ENCODE measurements around the gene NDNF. TPM values are rescaled to one million over a fixed set of nuclear protein-coding genes. Genes with fewer than 3 reads are reported as not detected.

Gene NDNF
- total RNA-seq, 2 donors from 2014 or later, result 5.2 to 5.7 TPM

DNA sequence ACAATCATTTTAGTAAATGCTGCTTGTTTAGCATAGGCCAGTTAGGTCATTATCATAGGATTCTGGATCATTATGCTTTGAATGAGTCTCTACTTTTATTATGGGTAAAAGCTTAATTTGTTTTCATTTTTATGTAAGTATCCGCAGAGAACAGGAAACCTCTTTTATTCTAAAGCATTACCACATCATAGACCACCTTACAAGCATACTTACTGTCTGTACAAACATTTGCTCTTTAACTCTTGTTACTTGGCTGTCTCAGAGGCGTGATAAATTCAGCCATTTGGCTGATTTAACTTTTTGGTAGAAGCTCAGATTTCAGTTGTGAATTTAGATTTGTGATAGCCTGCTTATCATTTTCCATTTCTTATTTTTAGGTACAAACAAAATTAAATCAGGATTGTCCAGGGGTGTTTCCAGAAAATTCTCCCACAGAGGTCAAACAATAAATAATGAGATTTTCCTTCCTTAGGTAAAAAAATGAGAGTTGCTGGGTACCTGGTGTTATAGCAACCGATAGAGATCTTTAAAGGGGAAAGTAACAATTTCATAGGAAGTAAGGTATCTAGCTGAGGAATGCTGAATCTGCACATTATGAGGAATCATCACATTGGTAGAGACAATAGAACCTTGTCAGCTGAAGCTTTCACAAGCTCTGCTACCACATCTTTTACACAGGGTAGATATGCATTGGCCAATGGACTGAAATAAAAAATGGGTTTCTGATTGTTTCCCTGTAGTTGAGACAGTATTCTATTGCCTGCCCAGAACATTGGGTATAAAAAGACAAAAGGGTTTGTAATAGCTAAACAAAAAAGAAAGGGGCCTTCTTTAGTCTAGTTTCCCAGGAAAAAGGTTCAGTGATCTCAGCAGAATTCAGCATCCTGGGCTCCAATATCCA is 62.5 kb downstream of the NDNF start:
- 33% methylated on average over 3 of the region's 3 CpGs for WGBS
- Histone ChIP-seq H3K4me1 (replicated peaks) (no peaks in the 10 kb centered on the region), H3K36me3 (no peaks in the 10 kb centered on the region), H3K9me3 (no peaks in the 10 kb centered on the region), H3K4me3 (no peak overlapping the region), H3K27me3 (replicated peaks; ENCODE audit: insufficient read depth) (no peaks in the 10 kb centered on the region), H3K27ac (no peak overlapping the region)
- intact Hi-C loops (cut with DNase I), result no loop called here
- no peak for DNase-seq (ENCODE audit: low spot score)
- TF ChIP-seq POLR2A (IDR thresholded peaks at IDR 0.05), result no peak
- TF ChIP-seq POLR2AphosphoS5 (IDR thresholded peaks at IDR 0.05), result no peak
- TF ChIP-seq, protein P1, sequence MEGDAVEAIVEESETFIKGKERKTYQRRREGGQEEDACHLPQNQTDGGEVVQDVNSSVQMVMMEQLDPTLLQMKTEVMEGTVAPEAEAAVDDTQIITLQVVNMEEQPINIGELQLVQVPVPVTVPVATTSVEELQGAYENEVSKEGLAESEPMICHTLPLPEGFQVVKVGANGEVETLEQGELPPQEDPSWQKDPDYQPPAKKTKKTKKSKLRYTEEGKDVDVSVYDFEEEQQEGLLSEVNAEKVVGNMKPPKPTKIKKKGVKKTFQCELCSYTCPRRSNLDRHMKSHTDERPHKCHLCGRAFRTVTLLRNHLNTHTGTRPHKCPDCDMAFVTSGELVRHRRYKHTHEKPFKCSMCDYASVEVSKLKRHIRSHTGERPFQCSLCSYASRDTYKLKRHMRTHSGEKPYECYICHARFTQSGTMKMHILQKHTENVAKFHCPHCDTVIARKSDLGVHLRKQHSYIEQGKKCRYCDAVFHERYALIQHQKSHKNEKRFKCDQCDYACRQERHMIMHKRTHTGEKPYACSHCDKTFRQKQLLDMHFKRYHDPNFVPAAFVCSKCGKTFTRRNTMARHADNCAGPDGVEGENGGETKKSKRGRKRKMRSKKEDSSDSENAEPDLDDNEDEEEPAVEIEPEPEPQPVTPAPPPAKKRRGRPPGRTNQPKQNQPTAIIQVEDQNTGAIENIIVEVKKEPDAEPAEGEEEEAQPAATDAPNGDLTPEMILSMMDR (IDR thresholded peaks at IDR 0.05), result no peak

DNA sequence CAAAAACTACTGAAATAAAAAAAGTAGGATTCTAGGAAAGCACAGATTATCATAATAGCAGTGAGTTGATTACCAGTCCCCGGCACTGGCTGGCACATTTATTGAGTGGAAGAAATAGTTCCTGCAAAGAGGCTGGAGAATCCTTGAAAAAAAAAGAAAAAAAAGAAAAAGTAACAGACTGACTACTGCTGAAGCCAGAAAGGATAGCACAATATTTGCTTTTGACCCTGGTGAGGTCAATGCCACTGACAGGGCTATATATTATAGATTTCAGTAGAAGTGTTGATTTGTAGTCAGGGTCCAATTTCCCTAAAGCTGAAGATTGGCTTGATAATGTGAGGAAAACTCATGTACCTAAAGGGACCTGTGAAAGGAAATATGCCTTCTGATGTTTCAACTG is 64.7 kb downstream of the NDNF start:
- TF ChIP-seq POLR2A (IDR thresholded peaks at IDR 0.05) (no peak), POLR2AphosphoS5 (IDR thresholded peaks at IDR 0.05) (no peak)
- TF ChIP-seq, protein P1 (IDR thresholded peaks at IDR 0.05), result no peak

DNA sequence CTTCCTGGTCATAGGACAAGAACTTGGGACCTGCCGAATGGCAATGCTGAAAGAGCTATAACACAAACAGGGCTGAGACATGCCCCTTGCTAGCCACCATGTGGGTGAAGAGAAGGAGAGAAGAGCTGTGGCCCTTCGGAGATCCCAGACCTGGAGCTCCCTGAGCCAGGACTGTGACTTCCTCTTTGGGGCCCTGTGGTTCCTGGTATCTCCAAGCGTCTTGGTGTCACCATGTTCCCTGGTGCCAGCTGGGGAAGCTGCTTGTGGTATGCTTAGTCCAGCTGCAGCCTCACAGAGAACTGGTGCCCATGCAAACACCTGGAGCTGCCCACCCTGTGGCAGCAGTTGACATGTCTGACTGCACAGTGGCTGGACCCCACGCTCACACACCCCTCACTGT is 68.5 kb downstream of the NDNF start:
- Histone ChIP-seq H3K27ac (no peak overlapping the region), H3K4me1 (replicated peaks) (no peaks in the 10 kb centered on the region), H3K9me3 (no peaks in the 10 kb centered on the region), H3K36me3 (no peaks in the 10 kb centered on the region), H3K27me3 (replicated peaks; ENCODE audit: insufficient read depth) (no peaks in the 10 kb centered on the region), H3K4me3 (no peak overlapping the region)
- no peak for DNase-seq (ENCODE audit: low spot score)
- WGBS, result 95% methylated on average over 4 of the region's 4 CpGs
- TF ChIP-seq, protein P1 (IDR thresholded peaks at IDR 0.05), result no peak
- TF ChIP-seq POLR2AphosphoS5 (IDR thresholded peaks at IDR 0.05), result no peak
- TF ChIP-seq POLR2A (IDR thresholded peaks at IDR 0.05), result no peak
- intact Hi-C loops (cut with DNase I), result no loop called here

More for the DNA sequence above, 64.7 kb downstream of the NDNF start:
- 0% methylated on average over 1 of the region's 1 CpG for WGBS
- no peaks in the 10 kb centered on the region for H3K9me3 ChIP-seq
- no peaks in the 10 kb centered on the region for H3K4me1 ChIP-seq (replicated peaks)
- intact Hi-C loops (cut with DNase I), result no loop called here
- H3K36me3 ChIP-seq, result no peaks in the 10 kb centered on the region
- no peaks in the 10 kb centered on the region for H3K27me3 ChIP-seq (replicated peaks; ENCODE audit: insufficient read depth)
- no peak overlapping the region for H3K4me3 ChIP-seq
- no peak overlapping the region for H3K27ac ChIP-seq
- DNase-seq (ENCODE audit: low spot score), result no peak

DNA sequence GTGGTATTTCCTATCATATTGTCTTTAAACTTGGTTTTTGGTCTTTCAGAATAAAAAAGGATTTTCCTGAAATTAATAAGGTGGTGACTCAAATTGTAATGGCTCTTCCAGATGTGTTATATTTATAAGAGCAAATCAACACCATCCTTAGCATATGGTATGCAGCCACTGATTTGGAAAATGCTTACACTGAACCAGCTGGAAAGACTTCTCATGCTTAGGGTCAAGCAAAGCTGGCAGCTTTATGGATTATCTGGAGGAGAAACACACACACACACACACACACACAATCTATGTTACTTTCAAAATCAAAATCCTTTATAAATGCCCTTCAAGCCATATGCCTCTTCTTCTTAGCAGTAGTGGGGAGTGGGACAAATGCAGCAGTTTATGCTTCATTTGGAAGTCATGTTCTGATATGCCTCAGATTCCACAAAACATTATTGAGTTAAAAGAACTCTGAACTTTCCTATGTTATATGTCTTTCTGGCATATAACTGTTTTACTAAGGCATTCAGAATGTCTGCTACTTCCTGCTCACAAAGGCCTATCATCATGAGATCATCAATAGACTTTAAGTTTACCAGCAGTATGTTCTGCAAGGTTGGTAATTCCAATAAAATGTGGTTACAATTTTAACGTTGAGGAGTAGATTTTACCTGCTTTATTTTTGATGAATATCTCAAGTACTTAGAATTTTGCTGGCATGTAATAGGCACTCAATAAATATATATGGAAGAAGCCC is 76.9 kb downstream of the NDNF start:
- Histone ChIP-seq H3K4me3 (no peak overlapping the region), H3K27me3 (replicated peaks; ENCODE audit: insufficient read depth) (no peaks in the 10 kb centered on the region), H3K4me1 (replicated peaks) (no peaks in the 10 kb centered on the region), H3K9me3 (no peaks in the 10 kb centered on the region), H3K27ac (no peak overlapping the region), H3K36me3 (no peaks in the 10 kb centered on the region)
- 26% methylated on average over 1 of the region's 1 CpG for WGBS
- intact Hi-C loops (cut with DNase I), result no loop called here
- no peak for DNase-seq (ENCODE audit: low spot score)
- TF ChIP-seq POLR2A (IDR thresholded peaks at IDR 0.05) (no peak), POLR2AphosphoS5 (IDR thresholded peaks at IDR 0.05) (no peak)
- TF ChIP-seq, protein P1 (IDR thresholded peaks at IDR 0.05), result no peak

Data from prostate gland (tissue), 2 donors.